ENCODE results near the gene KDM5B.
"Not testable (repeated sequence)": the region's sequence is repeated elsewhere in the genome, so short reads cannot be mapped to it uniquely, and the experiment has no call there.

Gene KDM5B

DNA sequence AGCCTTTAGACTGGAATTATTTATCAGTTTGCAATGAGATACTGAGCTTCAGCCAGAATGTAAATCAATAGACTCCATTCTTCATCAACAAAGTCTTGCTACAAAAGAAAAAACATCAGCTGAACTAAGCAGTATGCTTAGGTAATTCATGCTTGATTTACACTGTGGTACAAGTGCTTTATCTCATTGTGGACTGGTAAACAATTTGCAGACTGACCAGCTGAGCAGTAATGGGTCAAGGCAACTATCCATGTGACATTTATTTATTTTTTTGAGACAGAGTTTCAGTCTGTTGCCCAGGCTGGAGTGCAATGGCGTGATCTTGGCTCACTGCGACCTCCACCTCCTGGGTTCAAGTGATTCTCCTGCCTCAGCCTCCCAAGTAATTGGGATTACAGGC, 58.2 kb downstream of the KDM5B start:
- no peaks in the 10 kb centered on the region for H3K9me3 ChIP-seq (replicated peaks; ENCODE audit: insufficient read depth, low read length)
- no peaks in the 10 kb centered on the region for H3F3A ChIP-seq (ENCODE audit: insufficient read depth, low read length)
- no peaks in the 10 kb centered on the region for H3K79me2 ChIP-seq (ENCODE audit: low read length)
- H3K27ac ChIP-seq (ENCODE audit: low read length): no peak overlapping the region
- H3K4me2 ChIP-seq (ENCODE audit: low read depth, low read length): no peak overlapping the region
- no peak for DNase-seq
- H3K9ac ChIP-seq (ENCODE audit: low read length): no peak overlapping the region
- no peaks in the 10 kb centered on the region for H3K27me3 ChIP-seq (replicated peaks; ENCODE audit: insufficient read depth, low read length)
- H3K9me2 ChIP-seq (replicated peaks; ENCODE audit: insufficient read depth, low read length): no peaks in the 10 kb centered on the region
- no peaks in the 10 kb centered on the region for H4K20me1 ChIP-seq (ENCODE audit: insufficient read depth, low read length)
- no peak overlapping the region for H2AFZ ChIP-seq (ENCODE audit: low read length)
- H3K4me1 ChIP-seq (ENCODE audit: low read length): no peaks in the 10 kb centered on the region
- H3K4me3 ChIP-seq (ENCODE audit: low read length): no peak overlapping the region
- no peaks in the 10 kb centered on the region for H3K36me3 ChIP-seq (replicated peaks; ENCODE audit: insufficient read depth, low read length)
- TF ChIP-seq EZH2 (optimal IDR thresholded peaks at IDR 0.05; ENCODE audit: low read depth, low read length): no peak
- TF ChIP-seq, protein P1, sequence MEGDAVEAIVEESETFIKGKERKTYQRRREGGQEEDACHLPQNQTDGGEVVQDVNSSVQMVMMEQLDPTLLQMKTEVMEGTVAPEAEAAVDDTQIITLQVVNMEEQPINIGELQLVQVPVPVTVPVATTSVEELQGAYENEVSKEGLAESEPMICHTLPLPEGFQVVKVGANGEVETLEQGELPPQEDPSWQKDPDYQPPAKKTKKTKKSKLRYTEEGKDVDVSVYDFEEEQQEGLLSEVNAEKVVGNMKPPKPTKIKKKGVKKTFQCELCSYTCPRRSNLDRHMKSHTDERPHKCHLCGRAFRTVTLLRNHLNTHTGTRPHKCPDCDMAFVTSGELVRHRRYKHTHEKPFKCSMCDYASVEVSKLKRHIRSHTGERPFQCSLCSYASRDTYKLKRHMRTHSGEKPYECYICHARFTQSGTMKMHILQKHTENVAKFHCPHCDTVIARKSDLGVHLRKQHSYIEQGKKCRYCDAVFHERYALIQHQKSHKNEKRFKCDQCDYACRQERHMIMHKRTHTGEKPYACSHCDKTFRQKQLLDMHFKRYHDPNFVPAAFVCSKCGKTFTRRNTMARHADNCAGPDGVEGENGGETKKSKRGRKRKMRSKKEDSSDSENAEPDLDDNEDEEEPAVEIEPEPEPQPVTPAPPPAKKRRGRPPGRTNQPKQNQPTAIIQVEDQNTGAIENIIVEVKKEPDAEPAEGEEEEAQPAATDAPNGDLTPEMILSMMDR (IDR thresholded peaks at IDR 0.05; ENCODE audit: low read length): no peak
- no peak for TF ChIP-seq EZH2phosphoT487 (IDR thresholded peaks at IDR 0.05; ENCODE audit: low read length)

DNA sequence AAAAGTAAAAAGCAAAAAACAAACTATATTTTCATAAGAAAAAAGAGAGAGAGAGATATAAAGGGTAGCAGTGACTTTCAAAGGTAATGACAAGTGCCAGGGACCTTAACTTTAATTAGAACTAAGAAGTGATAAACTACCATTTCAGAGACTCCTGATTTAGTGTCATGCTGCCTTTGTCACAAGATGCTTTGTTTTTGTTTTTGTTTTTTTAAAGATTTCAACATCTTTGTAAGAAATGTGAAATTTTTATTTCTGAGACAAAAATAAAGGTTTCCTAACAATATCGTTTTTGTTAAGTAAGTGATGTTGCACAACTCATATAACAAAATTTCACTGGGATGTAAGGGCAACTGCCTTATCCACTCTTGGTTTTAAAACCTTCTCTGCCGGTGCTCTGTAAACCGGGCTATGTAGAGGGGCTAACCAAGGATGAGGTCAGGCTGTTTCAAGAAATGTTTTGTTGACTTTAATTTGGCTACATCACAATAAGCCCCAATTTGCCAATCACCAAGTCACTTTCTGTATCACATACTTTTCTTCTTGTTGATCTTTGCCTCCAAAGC, 62.8 kb downstream of the KDM5B start:
- DNase-seq: no peak
- no peak overlapping the region for H3K4me3 ChIP-seq (ENCODE audit: low read length)
- no peak overlapping the region for H2AFZ ChIP-seq (ENCODE audit: low read length)
- H3K4me1 ChIP-seq (ENCODE audit: low read length): 0 out of 2 replicates have a peak, but pooled peaks cover 5% of the 10 kb centered on the region
- H4K20me1 ChIP-seq (ENCODE audit: insufficient read depth, low read length): no peaks in the 10 kb centered on the region
- no peak overlapping the region for H3K4me2 ChIP-seq (ENCODE audit: low read depth, low read length)
- H3F3A ChIP-seq (ENCODE audit: insufficient read depth, low read length): no peaks in the 10 kb centered on the region
- no peaks in the 10 kb centered on the region for H3K36me3 ChIP-seq (replicated peaks; ENCODE audit: insufficient read depth, low read length)
- no peak overlapping the region for H3K9ac ChIP-seq (ENCODE audit: low read length)
- H3K27ac ChIP-seq (ENCODE audit: low read length): no peak overlapping the region
- TF ChIP-seq, protein P1 (IDR thresholded peaks at IDR 0.05; ENCODE audit: low read length): no peak
- no peak for TF ChIP-seq EZH2phosphoT487 (IDR thresholded peaks at IDR 0.05; ENCODE audit: low read length)
- TF ChIP-seq EZH2 (optimal IDR thresholded peaks at IDR 0.05; ENCODE audit: low read depth, low read length): no peak
- H3K79me2 ChIP-seq (ENCODE audit: low read length): no peaks in the 10 kb centered on the region
- no peaks in the 10 kb centered on the region for H3K27me3 ChIP-seq (replicated peaks; ENCODE audit: insufficient read depth, low read length)
- H3K9me2 ChIP-seq (replicated peaks; ENCODE audit: insufficient read depth, low read length): no peaks in the 10 kb centered on the region
- no peaks in the 10 kb centered on the region for H3K9me3 ChIP-seq (replicated peaks; ENCODE audit: insufficient read depth, low read length)

DNA sequence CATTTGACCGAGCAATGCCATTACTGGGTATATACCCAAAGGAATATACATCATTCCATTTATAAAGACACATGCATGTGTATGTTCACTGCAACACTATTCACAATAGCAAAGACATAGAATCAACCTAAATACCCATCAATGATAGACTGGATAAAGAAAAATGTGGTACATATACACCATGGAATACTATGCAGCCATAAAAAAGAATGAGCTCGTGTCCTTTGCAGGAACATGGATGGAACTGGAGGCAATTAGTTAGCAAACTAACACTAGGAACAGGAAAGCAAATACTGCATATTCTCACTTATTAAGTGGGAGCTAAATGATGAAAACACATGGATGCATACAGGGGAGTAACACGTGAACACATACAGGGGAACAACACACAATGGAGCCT, 63.5 kb downstream of the KDM5B start:
- H3K9ac ChIP-seq (ENCODE audit: low read length); H3K27ac ChIP-seq (ENCODE audit: low read length); H3K4me3 ChIP-seq (ENCODE audit: low read length); DNase-seq; H3K79me2 ChIP-seq (ENCODE audit: low read length); H3K4me2 ChIP-seq (ENCODE audit: low read depth, low read length); H3K9me3 ChIP-seq (replicated peaks; ENCODE audit: insufficient read depth, low read length); H3F3A ChIP-seq (ENCODE audit: insufficient read depth, low read length); H3K4me1 ChIP-seq (ENCODE audit: low read length); H3K9me2 ChIP-seq (replicated peaks; ENCODE audit: insufficient read depth, low read length); H2AFZ ChIP-seq (ENCODE audit: low read length); H4K20me1 ChIP-seq (ENCODE audit: insufficient read depth, low read length); H3K36me3 ChIP-seq (replicated peaks; ENCODE audit: insufficient read depth, low read length); H3K27me3 ChIP-seq (replicated peaks; ENCODE audit: insufficient read depth, low read length): not testable (repeated sequence)

DNA sequence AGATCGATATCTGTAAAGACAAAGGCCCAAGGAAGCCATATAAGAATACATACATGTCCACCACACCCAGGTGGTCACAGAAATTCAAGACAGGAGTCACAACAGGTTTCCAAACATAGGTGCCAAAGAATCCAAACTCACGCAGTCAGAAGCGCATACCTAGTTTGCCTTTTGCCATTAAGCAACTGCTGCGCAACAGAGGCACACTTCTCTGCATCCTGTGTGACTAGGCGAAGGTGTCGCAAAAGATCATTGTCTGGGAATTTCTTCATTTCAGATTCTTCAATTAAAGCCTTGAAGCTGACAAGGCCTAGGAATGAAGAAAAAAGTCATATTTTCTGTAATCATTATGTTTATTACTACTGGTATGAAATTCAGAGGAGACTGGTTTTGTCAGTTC, 65.7 kb downstream of the KDM5B start:
- H3F3A ChIP-seq (ENCODE audit: insufficient read depth, low read length): no peaks in the 10 kb centered on the region
- H3K4me3 ChIP-seq (ENCODE audit: low read length): no peak overlapping the region
- no peaks in the 10 kb centered on the region for H3K27me3 ChIP-seq (replicated peaks; ENCODE audit: insufficient read depth, low read length)
- H3K36me3 ChIP-seq (replicated peaks; ENCODE audit: insufficient read depth, low read length): no peaks in the 10 kb centered on the region
- no peaks in the 10 kb centered on the region for H4K20me1 ChIP-seq (ENCODE audit: insufficient read depth, low read length)
- H3K9me3 ChIP-seq (replicated peaks; ENCODE audit: insufficient read depth, low read length): no peaks in the 10 kb centered on the region
- no peak overlapping the region for H2AFZ ChIP-seq (ENCODE audit: low read length)
- DNase-seq: no peak
- H3K4me2 ChIP-seq (ENCODE audit: low read depth, low read length): no peak overlapping the region
- no peaks in the 10 kb centered on the region for H3K79me2 ChIP-seq (ENCODE audit: low read length)
- no peak overlapping the region for H3K9ac ChIP-seq (ENCODE audit: low read length)
- no peak overlapping the region for H3K27ac ChIP-seq (ENCODE audit: low read length)
- no peak for TF ChIP-seq EZH2phosphoT487 (IDR thresholded peaks at IDR 0.05; ENCODE audit: low read length)
- TF ChIP-seq, protein P1 (IDR thresholded peaks at IDR 0.05; ENCODE audit: low read length): no peak
- TF ChIP-seq EZH2 (optimal IDR thresholded peaks at IDR 0.05; ENCODE audit: low read depth, low read length): no peak
- no peaks in the 10 kb centered on the region for H3K9me2 ChIP-seq (replicated peaks; ENCODE audit: insufficient read depth, low read length)
- H3K4me1 ChIP-seq (ENCODE audit: low read length): 0 out of 2 replicates have a peak, but pooled peaks cover 5% of the 10 kb centered on the region
